Measurements from ENCODE around the gene PRICKLE2.

PRICKLE2 gene

GRCh38 chr3:64220161-64220914, 4.9 kb downstream of the PRICKLE2 start:
- DNase-seq: no peak

GRCh38 chr3:64218746-64219145, 6.5 kb downstream of the PRICKLE2 start:
- no peak for DNase-seq

- no peak for DNase-seq
These were observed 6.9 kb downstream of the PRICKLE2 start for GRCh38 chr3:64218329-64218728.

- DNase-seq: peak in 1 of 58 donors; percentile 34
These were observed 8.8 kb downstream of the PRICKLE2 start for GRCh38 chr3:64216274-64217147.

- DNase-seq: no peak
These were observed 9.7 kb downstream of the PRICKLE2 start for GRCh38 chr3:64215559-64215958.

- no peak for DNase-seq
These were observed 10.2 kb downstream of the PRICKLE2 start for GRCh38 chr3:64215103-64215502.

GRCh38 chr3:64214381-64215018, 10.8 kb downstream of the PRICKLE2 start:
- peak in 1 of 58 donors; percentile 9 for DNase-seq

- peak in 9 of 58 donors; percentile 3 to 61 (median 14) for DNase-seq
These were observed 11.3 kb downstream of the PRICKLE2 start for GRCh38 chr3:64213962-64214379.

- no peak for DNase-seq
These were observed 11.9 kb downstream of the PRICKLE2 start for GRCh38 chr3:64213224-64213878.

GRCh38 chr3:64209866-64210621, 15.2 kb downstream of the PRICKLE2 start:
- peak in 45 of 58 donors; percentile 13 to 85 (median 59) for DNase-seq

- DNase-seq: no peak
These were observed 17.8 kb downstream of the PRICKLE2 start for GRCh38 chr3:64207289-64208080.

GRCh38 chr3:64203969-64204908, 21.0 kb downstream of the PRICKLE2 start:
- DNase-seq: no peak

GRCh38 chr3:64203216-64203615, 22.1 kb downstream of the PRICKLE2 start:
- no peak for DNase-seq

GRCh38 chr3:64199932-64200331, 25.3 kb downstream of the PRICKLE2 start:
- DNase-seq: no peak

GRCh38 chr3:64196236-64196929, 28.9 kb downstream of the PRICKLE2 start:
- no peak for DNase-seq

- no peak for DNase-seq
These were observed 29.5 kb downstream of the PRICKLE2 start for GRCh38 chr3:64195789-64196188.

- DNase-seq: no peak
These were observed 33.4 kb downstream of the PRICKLE2 start for GRCh38 chr3:64191822-64192221.

Data from anterior cingulate cortex (tissue), 58 donors.